ENCODE data around the gene C2orf76.

GRCh38 chr2:119257198-119257597 lies 109.4 kb downstream of the C2orf76 start:
- no peak for TF ChIP-seq YY1 (IDR thresholded peaks at IDR 0.05; ENCODE audit: insufficient read depth, insufficient read length)
- no peak for TF ChIP-seq ZNF274 (IDR thresholded peaks at IDR 0.05; ENCODE audit: low read depth, low read length)
